ENCODE results near the gene ANO4.

- TF ChIP-seq POLR2A (IDR thresholded peaks at IDR 0.05) (no peak), CTCF (IDR thresholded peaks at IDR 0.05) (no peak)
These were observed 1.2 kb downstream of the ANO4 start for GRCh38 chr12:100795800-100796179.

Data from prostate gland (tissue), 2 donors.